ENCODE measurements around the gene RIPPLY3.

The RIPPLY3 gene

GRCh38 chr21:37064841-37065240 lies 58.3 kb downstream of the RIPPLY3 start:
- no peak for DNase-seq

GRCh38 chr21:37065561-37066177 lies 59.2 kb downstream of the RIPPLY3 start:
- DNase-seq, result no peak
